CD1c-positive myeloid dendritic cell (primary cell): ENCODE results near the gene MYH9.
A peak's percentile ranks its signal among the peaks of the same experiment; 100 is the strongest.

Source experiments
- DNase-seq: peaks from one replicate; pipeline ENCODE4 v3.0.0-alpha.2; 2016; ENCODE audit errors: extremely low spot score

The MYH9 gene

DNA sequence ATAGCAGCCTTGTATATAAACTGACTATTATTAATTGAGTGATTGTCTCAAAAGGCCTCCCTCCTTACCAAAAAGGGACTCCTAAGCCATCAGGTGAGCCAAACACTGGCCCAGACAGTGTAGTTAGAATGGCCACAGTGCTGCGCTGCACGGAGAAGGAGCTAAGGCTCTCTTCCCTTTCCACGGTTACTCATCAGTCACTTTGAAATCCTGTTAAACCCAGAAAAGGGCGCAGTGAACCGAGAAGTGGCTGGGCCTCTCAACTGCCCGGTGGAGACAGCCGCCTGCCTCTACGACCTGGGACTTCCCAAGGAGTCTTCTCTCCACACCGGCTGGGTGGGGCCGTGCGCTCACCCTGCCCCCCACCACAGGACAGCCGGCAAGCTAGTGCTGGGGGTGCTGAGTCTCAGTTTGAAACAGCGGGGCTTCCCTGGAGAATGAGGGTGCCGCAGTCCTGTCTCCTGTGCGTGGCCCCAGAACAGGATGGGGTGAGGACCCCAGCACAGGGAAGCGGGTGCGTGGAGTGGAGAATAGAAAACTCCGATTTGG is 1.3 kb downstream of the MYH9 start:
- DNase-seq: peak; percentile 74

DNA sequence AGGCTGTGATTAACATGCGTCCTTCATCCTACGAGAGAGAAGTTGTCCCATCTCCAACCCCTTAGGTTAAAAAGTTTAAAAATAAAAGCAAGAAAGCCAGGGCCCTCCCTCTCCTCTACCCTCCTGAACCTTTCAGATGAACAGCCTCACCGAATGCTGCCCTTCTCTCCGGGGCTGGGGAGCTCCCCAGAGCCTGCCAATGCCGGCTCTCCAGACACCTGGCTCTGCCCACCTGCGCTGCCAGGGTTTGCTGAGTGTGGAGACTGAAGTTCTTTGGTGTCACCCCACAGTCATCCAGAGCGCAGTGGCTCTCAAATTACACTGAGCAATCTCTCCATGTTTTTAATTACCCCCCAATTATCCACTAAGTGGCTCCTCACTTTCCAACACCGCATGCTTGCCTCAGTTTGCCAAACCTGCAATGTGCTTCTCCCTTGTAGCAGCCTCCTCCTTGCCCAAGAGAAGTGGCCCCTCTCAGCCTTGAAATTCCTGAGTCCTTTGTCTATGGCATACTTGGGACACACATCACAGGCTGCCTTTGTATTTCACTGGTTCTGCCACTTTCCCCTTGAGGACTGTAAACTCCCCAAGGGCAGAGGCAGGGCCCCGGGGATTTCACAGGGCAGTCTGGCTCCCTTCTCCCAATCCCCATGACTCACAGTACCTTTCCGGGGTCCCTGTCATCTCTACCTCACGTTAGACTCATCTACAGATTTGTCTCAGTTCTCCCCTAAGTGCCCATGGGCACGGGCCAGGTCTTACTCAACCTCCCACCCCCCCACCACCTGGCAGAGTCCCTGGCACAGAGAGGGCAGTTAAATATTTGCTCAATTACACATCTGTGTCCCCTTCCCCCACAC is 2.0 kb downstream of the MYH9 start:
- peak; percentile 41 for DNase-seq

DNA sequence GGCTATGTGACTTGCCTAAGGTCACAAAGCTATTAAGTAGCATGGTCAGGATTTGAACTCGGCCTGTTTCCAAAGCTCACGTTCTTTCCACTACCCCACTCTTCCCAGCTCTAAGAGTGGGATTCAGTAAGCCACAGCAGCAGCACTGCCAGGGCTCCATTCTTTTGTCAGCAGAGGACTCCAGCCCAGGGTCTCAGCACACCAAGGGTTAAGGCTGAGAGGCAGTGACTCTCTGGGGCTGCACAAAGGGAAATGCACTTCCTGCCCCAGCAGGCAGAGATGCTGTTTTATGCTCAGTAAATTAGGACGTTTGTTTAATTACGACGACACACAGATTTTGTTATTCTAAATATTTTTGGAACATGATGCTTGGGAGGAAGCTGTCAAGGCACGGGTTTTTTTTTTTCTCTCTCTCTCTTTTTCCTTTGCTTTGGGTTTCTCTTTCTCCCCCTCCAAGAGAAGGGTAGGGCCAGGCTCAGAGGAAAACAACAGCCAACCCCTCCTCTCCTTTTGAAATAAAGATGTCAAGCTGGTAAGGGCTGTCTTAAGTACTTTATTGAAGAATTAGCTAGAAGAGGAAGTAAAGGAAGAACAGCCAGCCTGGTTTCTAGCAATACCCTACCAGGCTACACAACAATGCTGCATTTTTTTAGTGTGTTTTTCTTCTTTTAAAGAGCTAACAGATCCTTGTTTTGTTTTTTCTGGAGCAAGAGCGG is 2.8 kb downstream of the MYH9 start:
- peak; percentile 45 for DNase-seq

DNA sequence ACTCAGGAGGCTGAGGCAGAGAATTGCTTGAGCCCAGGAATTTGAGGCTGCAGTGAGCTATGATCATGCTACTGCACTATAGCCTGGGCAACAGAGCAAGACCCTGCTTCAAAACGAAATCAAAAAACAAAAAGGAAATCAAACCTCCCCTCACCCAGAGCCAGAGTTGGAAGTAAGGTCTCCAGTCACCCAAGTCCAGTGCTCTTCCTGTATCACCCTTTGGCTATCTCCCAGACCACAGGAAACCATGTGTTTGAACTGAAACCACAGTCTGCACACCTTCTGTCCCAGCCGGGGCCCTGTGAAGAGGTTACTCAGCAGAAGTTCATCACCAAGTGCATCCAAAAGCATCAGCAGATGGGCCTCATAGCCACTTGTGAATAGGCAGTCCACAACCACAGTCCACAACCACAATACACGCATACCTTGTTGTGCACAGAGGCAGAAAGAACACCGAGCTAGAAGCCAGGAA is 4.6 kb downstream of the MYH9 start:
- DNase-seq: peak; percentile 41

DNA sequence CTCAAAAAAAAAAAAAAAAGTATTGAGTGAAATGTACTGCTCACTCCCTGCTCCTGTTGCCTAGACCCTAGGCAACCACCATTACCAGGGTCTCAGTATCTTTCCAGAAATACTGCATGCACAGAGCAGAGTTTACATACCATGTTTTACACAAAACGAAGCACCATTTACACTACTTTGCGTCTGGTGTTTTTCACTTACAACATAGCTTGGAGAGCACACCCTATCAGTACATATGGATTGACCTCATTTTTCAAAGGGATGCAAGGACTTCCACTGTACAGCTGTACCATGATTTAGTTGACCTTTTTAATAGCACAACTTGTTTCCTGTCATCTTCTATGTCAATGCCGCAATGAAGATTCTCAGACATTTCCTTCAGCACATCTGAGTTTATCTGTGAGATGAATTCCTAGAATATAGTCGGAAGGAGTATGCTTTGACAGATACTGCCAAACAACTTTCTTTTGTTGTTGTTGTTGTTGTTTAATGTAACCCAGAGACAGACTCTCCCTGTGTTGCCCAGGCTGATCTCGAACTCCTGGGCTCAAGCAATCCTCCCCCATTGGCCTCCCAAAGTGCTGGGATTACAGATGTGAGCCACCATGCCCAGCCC is 6.1 kb downstream of the MYH9 start:
- no peak for DNase-seq

DNA sequence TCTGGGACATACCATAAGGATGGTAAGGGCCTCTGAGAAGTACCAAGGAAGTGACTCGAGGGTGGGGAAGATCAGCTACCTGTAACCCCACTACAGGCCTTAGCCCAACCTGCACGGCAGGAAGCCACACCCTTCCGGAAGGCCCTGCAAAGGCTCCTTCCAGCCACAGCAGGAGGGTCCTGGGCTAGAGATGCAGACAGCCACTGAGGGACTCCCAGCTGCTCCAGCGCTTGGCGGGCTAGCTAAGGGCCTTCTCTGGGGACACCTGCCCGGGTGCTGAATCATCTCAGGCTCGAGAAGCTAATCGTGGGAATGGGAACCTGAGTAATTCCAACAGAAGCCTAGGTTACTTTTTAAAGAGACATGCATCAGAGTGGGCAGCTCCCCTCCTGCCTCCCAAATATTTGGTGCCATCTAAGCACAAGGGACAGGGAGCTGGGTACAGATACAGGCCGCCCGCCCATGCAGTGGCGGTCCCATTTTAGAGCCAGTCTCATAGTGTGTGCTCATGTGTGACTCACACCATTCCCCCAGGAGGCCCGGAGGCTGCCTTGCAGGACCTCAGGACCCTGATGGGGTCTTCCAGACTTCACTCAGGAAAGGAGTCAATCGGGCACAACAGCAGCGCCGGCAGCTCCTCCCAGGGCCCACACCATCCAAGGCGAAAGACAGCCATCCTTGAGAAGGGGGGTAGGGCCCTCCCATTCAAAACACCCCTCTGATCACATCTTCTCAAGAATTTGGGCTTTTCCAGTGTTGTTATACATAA is 8.0 kb downstream of the MYH9 start:
- DNase-seq: no peak

DNA sequence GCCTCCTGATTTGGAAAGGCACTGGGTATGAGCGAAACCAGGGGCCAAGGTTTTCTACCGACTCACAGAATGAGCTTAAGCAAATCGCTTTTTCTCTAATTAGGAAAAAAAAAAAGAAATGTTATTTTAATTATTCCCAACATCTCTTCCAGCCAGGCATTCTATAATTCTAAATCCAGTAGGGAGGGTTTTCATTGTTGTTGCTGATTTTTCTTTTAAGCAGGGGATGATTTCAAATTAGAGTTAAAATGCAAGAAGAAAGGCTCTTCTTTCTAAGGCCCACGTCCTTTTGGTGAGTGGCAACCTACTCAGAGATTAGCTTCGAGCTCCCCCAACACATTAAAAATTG is 8.9 kb downstream of the MYH9 start:
- no peak for DNase-seq

DNA sequence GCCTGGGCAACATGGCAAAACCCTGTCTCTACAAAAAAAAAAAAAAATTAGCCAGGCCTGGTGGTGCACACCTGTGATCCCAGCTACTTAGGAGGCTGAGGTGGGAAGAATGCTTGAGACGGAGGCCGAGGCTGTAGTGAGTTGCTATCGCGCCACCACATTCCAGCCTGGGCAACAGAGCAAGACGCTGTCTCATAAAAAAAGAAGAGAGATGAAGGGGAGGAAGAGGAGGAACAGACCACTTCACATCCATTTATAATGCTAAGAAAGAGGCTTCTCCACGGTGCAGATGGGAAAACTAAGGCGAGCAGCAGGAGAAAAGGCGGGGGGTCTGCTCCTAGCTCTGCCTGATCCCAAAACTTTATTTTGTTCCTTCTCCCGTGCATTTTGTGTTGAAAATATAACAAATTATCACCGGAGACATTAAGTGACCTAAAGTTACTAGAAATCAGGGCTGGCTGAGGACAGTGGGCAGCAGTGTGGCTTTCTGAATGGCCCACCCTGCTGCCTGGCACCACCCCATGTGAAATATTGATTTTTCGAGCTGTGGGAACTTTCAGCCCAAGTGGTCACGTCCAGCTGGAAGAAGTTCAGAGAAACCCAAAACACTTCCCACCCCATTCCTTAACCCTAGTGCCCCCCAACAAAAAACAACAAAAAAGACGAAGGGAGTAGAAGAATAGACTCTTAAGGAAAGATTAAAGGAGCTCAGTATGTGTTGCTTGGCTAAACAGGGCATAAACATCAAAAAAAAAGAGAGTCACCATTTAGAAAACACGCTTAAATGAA is 9.5 kb downstream of the MYH9 start:
- DNase-seq: no peak

DNA sequence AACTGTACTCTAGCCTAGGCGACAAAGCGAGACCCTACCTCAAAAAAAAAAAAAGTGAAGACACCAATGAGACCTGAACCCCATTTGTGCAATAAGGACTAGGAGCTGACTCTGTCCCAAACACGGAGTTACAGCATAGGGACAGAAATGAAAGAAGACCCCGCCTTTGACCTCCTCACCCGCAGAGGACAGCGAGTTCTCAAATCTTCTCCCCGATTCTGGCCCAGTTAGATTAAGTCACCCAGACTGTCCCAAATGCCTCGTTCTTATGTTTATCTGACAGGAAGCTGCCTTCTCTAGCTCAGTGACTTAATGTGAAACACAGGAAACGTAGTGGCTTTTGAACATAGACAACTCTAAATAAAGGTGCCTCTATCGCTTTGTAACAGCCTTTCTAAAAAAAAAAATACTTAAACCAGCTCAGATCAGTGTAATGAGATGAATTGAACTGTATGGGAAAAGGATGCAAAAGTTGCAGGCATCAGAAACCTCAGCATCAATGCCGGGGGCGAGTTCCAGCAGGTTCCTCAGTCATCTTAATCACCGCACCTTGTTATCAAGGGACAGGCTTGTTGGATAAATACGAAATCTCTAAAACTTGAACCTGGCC is 10.6 kb downstream of the MYH9 start:
- DNase-seq: no peak

DNA sequence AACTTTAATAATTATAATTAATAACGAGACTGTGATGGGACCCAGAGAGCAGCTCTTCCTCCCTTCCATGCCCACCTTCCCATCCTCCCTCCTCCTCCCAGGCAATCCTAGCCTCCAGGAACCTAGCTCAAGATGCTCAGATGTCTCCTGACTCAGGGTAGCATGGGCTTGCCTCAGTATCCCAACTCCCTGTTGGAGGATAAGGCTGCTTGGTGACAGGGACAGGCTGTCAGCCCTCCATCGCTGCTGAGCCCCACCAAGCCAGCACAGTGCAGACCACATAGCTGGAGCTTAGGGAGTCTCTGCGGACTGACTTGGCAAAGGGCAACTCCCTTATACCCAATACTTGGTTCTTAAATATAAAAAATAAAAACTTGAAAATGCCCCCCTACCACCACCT is 11.5 kb downstream of the MYH9 start:
- DNase-seq: no peak

DNA sequence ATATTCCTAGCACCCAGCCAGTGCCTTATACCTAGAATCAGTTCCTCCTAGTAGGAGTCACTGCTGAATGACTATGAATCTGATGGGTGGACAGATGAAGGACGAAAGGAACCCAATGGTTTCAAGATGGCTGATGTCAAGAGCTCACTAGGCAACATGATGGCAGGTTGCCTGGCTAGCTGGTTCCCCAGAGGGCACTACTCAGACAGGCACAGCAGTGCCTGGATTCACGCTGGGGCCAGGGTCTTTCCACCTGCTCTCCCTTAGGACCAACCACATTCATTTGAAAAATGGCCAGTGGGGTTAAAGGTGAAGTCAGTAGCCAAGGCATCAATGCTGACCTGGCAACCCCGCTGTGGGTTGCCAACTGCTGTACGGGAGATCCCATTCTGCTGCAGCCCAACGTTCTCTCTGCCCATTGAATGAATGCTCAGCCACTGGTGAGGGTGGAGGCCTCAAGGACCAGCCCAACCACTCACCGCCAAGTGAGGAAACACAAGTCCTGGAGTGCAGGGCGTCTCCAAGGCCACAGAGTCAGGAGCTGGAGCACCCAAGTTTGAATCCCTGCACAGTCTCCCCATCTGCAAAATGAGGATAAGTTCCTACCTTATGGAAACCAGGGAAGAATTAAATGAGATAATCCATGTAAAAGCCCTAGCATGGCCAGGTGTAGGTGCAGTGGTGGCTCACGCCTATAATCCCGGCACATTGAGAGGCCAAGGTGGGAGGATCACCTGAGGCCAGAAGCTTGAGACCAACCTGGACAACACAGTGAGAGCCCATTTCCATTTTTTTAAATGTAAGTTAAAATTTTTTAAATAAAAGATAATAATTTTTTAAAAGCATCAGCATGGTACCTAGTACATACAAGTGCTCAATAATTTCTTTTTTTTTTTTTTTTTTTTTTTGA is 12.4 kb downstream of the MYH9 start:
- DNase-seq: no peak

DNA sequence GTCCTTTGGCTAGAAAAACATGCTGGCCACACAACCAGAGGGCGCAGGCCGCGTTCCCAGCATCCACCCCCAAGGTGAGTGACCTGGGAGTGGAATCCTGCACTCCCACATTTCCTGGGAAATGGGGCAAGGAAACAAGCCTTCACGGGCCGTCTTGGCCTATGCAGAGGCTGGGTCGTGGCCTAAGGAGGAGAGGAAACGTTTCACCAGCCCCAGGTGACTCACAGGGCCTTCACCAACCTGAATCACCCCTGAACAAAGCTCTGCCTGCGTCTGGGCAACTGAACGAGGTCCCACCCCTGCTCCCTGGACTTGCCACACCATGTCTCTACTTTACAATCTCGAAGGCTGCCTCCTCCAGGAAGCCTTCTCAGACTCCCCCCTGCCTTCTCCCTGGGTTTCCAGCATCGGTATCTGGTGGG is 13.2 kb downstream of the MYH9 start:
- no peak for DNase-seq

DNA sequence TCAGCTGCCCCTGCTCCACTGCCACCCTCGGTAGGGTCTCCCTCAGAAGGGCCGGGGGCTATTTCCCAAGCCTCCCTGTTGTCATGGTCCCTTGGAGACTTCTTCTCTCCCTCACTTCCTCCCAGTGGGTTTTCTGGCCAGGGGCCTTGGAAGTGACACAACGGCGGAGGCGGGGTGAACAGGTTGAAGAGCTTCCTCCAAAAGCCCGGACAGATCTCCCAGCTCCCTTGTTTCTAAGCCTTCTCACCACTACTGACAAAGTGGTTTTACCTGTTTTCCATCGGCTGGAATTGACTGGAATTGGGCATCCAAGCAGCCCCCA is 14.5 kb downstream of the MYH9 start:
- peak; percentile 82 for DNase-seq

DNA sequence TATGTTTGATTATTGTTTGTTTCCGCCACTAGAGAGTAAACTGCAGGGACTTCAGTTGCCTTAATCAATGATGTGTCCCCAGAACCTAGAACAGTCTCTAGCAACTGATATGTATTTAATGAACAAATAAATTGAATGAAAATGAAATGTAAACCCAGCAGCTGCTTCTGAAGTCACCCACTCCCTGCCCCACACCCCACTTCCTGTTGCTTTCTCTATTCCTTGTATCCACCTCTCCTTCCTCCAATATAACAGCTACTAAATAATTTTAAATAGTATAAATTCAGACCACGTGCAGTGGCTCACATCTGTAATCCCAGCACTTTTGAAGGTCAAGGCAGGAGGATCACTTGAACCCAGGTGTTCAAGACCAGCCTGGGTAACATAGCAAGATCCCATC is 15.8 kb downstream of the MYH9 start:
- DNase-seq: no peak

DNA sequence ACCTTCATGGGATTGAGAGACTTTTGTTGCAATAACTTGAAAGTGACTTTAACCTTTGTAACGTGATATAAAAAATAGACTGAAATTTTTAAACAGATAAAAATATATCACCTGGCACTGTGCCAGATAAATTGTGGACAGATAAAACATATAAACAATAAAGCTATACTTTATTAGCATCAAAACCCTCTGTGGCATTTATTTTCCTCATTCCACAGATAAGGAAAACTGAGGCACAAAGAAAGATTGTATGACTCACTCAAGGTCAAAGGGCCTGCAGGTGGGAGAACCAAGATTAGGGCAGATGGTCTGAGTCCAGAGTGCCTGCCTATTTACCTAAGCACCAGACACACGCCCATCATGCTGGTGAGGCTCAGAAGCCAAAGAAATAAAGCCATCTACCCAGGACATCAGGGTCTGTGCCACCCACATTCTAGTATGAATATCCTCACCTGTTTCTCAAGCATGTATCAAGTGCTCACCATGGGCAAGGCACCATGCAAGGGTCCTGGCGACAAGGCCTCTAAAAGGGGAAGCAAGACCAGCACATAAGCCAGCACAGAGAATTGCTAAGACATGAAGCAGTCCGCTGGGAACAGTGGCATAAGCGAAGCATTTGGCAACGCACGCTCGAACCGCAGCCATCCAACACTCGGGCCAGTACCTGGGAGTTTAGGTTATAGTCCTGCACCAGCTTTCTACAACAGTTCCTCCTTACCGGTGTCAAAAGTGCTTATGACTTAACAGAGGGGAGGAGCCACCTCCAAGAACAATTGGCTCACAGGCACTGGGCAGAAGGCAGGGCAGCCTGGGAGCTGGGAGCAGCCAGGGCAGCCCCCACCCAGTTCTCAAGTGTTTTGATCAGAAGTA is 17.6 kb downstream of the MYH9 start:
- DNase-seq: peak; percentile 68

DNA sequence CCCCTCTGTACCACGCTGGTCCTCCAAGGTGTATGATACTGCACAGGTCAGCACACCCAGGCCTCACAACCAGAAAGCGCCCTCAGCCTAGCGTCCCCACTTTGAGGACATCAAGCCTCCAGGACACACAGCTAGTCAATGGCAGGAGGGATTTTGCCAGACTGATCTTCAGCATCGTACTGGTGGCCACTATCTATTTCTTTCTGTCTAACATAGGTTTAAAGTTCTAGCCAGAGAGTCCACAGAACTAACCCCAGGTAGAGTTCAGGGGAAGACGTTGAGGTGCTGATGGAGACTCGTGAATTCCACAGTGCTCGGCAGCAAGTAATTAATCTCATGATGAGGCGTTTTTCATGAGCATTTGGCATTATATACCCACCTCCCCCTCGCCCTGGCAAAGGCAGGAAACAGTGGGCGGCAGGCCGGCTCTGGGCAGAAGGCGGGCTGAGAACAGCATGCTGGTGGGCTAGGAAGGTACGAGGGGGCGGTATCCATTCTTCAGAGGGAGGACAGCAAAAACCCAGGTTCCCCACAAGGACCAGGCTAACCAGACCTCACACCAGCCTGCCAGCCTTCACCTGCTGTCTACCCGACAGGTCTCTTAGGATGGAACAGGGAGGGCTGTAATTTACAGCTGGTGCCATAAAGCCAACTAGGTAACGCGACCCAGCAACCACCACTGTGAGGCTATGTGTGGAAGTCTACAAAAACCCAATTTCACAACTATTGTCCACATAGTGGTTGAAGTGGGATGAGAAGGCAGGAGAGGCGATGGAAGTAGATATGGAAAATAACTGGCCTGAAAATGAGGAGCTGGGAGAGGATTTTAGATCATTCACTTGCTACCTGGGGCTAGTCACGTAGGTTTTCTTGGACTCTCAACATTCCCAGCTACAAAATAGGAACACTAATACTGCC is 18.5 kb downstream of the MYH9 start:
- DNase-seq: peak; percentile 48

DNA sequence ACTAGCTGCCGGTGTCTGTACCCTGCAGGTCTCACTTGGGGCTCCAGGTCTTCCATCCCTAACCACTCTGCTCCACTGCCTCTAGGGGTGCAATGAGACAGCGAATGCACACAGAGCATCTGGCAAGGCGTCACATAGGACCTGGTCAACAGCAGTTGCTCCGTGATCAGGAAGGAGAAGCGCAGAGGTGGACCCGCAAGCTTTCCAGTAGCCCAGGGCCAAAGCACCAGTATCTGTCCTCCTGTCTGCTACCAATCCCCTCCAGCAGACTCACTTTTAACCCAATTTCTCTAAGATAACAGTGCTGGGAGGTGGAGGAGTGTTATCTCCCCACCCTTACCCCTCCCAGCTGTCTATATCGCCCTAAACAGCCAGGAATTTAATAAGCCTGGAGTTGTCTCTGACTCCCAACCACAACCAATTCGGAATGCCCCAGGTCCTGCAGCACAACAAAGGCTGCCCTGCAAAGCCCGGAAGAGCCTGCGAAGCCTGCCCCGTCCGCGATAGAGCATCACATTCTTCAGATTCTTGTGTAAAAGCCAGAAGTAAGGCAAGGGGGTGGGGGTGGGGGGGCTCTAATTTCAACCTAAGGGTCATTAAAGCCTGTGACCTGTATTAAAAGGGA is 19.3 kb downstream of the MYH9 start:
- no peak for DNase-seq
